Esophagus muscularis mucosa (tissue), 3 donors: ENCODE measurements around the gene RBM17.

Source experiments
- EP300 ChIP-seq: sonication (generic); formaldehyde crosslinking; IDR thresholded peaks from one replicate; pipeline ENCODE4 v1.6.1; 2017; ENCODE audit warnings: antibody characterized with exemption
- TF ChIP-seq, protein P1 (sequence below), 3 experiments: fragments of 200-600 bp in 2 of 3; fragments of 450-650 bp in 1 of 3; sonication (generic) in 2 of 3; IDR thresholded peaks; one replicate each; pipeline ENCODE4 v1.5.1; 2017 to 2019; ENCODE audit warnings: antibody characterized with exemption in 3 of 3, mild to moderate bottlenecking in 2 of 3, moderate library complexity in 1 of 3

DNA sequence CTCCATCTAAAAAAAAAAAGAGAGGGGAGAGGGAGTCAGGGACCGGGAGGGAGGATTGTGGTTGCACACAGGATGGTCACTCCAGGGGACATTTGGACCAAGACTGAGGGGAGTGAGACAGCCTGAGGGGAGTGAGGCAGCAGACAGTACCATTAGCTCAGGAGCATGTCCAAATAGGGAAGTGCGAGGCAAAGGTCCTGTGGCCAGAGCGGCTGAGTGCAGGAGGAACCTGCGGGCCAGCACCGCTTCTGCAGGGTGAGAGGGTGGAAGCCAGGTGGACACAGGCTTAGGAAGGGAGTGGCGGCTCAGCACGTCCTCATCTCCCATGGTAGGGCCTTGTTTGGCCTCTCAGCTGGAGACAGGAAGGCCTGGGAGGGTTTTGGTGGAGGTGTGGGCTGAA is 65.0 kb downstream of the RBM17 start:
- TF ChIP-seq, protein P1, sequence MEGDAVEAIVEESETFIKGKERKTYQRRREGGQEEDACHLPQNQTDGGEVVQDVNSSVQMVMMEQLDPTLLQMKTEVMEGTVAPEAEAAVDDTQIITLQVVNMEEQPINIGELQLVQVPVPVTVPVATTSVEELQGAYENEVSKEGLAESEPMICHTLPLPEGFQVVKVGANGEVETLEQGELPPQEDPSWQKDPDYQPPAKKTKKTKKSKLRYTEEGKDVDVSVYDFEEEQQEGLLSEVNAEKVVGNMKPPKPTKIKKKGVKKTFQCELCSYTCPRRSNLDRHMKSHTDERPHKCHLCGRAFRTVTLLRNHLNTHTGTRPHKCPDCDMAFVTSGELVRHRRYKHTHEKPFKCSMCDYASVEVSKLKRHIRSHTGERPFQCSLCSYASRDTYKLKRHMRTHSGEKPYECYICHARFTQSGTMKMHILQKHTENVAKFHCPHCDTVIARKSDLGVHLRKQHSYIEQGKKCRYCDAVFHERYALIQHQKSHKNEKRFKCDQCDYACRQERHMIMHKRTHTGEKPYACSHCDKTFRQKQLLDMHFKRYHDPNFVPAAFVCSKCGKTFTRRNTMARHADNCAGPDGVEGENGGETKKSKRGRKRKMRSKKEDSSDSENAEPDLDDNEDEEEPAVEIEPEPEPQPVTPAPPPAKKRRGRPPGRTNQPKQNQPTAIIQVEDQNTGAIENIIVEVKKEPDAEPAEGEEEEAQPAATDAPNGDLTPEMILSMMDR (IDR thresholded peaks at IDR 0.05), result no peak
- no peak for TF ChIP-seq EP300
